HFFc6 (cell line): Measurements from ENCODE around the gene ARHGAP24. TPM values are rescaled to one million over a fixed set of nuclear protein-coding genes. Genes with fewer than 3 reads are reported as not detected.
A peak's percentile ranks its signal among the peaks of the same experiment; 100 is the strongest.

Experiments
- DNase-seq: peaks from one replicate; pipeline ENCODE4 v3.0.0-alpha.2; 2018
- H3K27ac Mint-ChIP-seq: 2 replicates; pipeline ENCODE4 v1.8.0; 2020; ENCODE audit warnings: mild to moderate bottlenecking, mixed read lengths
- H3K27me3 Mint-ChIP-seq: 2 replicates; pipeline ENCODE4 v1.8.0; 2021; ENCODE audit warnings: mild to moderate bottlenecking, moderate library complexity, mixed read lengths; ENCODE audit not compliant: insufficient read depth
- H3K36me3 Mint-ChIP-seq: 2 replicates; pipeline ENCODE4 v1.8.0; 2021; ENCODE audit warnings: low read depth, mixed read lengths
- H3K4me1 Mint-ChIP-seq: 2 replicates; pipeline ENCODE4 v1.8.0; 2020; ENCODE audit warnings: low read depth, mixed read lengths
- H3K4me3 Mint-ChIP-seq: 2 replicates; pipeline ENCODE4 v1.8.0; 2020; ENCODE audit warnings: mild to moderate bottlenecking, moderate library complexity, mixed read lengths
- H3K9me3 Mint-ChIP-seq: 2 replicates; pipeline ENCODE4 v1.8.0; 2020; ENCODE audit warnings: mild to moderate bottlenecking, mixed read lengths
- total RNA-seq, 6 experiments: library from RNA; stranded (reverse); fragmentation: NEBNext Ultra II Directional; extraction: Animal tissue kit (Norgen Biotek cat#: 25700); gene quantifications; 2 replicates in 1 of 6; 3 replicates in 5 of 6; pipeline ENCODE4 v1.2.3, GENCODE V29; 2021
- TF ChIP-seq, protein P1 (sequence below): fragments of 200-600 bp; sonication (generic); IDR thresholded peaks from 2 replicates; pipeline ENCODE4 v1.5.0; 2021; ENCODE audit warnings: antibody characterized with exemption, mild to moderate bottlenecking

ARHGAP24 gene
- total RNA-seq, 6 experiments from 2014 or later: 13.6 to 28.3 (median 15.2) TPM

- H3K27ac Mint-ChIP-seq: peak overlapping the region; percentile 2; the same call in 1 of the 2 replicates
- no peaks in the 10 kb centered on the region; the same call in 1 of the 2 replicates for H3K27me3 Mint-ChIP-seq
- no peaks in the 10 kb centered on the region for H3K36me3 Mint-ChIP-seq
- peaks cover 61% of the 10 kb centered on the region for H3K4me1 Mint-ChIP-seq
- DNase-seq: no peak
- peak overlapping the region; percentile 6; the same call in 1 of the 2 replicates for H3K4me3 Mint-ChIP-seq
- H3K9me3 Mint-ChIP-seq: no peaks in the 10 kb centered on the region
- TF ChIP-seq, protein P1, sequence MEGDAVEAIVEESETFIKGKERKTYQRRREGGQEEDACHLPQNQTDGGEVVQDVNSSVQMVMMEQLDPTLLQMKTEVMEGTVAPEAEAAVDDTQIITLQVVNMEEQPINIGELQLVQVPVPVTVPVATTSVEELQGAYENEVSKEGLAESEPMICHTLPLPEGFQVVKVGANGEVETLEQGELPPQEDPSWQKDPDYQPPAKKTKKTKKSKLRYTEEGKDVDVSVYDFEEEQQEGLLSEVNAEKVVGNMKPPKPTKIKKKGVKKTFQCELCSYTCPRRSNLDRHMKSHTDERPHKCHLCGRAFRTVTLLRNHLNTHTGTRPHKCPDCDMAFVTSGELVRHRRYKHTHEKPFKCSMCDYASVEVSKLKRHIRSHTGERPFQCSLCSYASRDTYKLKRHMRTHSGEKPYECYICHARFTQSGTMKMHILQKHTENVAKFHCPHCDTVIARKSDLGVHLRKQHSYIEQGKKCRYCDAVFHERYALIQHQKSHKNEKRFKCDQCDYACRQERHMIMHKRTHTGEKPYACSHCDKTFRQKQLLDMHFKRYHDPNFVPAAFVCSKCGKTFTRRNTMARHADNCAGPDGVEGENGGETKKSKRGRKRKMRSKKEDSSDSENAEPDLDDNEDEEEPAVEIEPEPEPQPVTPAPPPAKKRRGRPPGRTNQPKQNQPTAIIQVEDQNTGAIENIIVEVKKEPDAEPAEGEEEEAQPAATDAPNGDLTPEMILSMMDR: no peak
These were observed 284.4 kb downstream of the ARHGAP24 start for GRCh38 chr4:85759388-85759787.

DNA sequence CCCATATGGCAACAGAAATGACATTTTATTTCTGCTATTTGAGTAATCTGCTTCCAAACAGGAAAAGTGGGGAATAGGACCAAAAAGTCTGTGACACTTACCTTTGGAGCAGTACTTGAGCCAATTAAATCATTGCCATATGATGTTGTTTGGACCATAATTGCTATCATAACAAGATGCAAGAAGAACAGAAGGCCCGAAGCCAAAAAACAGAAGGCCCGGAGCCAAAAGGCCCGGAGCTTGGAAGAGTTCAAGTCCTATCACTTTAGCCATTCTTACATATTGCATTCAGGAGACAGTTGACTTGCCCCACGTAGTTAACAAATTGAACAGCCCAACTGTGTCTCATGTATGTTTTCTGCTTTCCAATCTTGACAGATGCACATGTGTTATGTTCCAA is 285.6 kb downstream of the ARHGAP24 start:
- Mint-ChIP-seq H3K27me3 (no peaks in the 10 kb centered on the region; the same call in 1 of the 2 replicates), H3K36me3 (no peaks in the 10 kb centered on the region), H3K4me3 (no peak overlapping the region; the same call in 1 of the 2 replicates), H3K9me3 (no peaks in the 10 kb centered on the region), H3K4me1 (peaks cover 70% of the 10 kb centered on the region), H3K27ac (peak overlapping the region; percentile 95; the same call in 1 of the 2 replicates)
- no peak for DNase-seq
- TF ChIP-seq, protein P1: no peak

GRCh38 chr4:85761803-85762528 is 287.0 kb downstream of the ARHGAP24 start:
- peak overlapping the region; percentile 95 for H3K27ac Mint-ChIP-seq
- peaks cover 66% of the 10 kb centered on the region for H3K4me1 Mint-ChIP-seq
- DNase-seq: peak; percentile 61
- H3K36me3 Mint-ChIP-seq: no peaks in the 10 kb centered on the region
- H3K27me3 Mint-ChIP-seq: no peaks in the 10 kb centered on the region; the same call in 1 of the 2 replicates
- H3K9me3 Mint-ChIP-seq: no peaks in the 10 kb centered on the region
- TF ChIP-seq, protein P1: no peak
- peak overlapping the region; percentile 75 for H3K4me3 Mint-ChIP-seq

DNA sequence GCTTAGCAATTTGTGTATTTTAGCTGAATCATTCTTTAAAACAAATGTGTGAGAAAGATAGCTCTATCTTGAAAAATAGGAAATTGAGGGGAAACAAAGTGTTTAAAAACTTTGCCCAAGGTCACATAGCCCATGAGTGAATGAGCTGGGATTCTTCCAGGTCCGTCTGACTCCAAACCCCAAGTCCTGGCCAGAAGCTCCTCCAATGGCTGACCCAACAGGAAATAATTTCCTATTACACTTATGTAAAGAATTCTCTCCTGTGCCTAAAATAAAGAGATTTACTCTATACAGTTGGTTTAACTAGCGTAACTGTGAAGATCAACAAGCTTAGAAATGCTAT is 287.6 kb downstream of the ARHGAP24 start:
- Mint-ChIP-seq H3K27me3 (no peaks in the 10 kb centered on the region; the same call in 1 of the 2 replicates), H3K27ac (peak overlapping the region; percentile 95), H3K4me3 (peak overlapping the region; percentile 75), H3K4me1 (peaks cover 65% of the 10 kb centered on the region), H3K9me3 (no peaks in the 10 kb centered on the region), H3K36me3 (no peaks in the 10 kb centered on the region)
- peak; percentile 82 for DNase-seq
- TF ChIP-seq, protein P1: no peak

DNA sequence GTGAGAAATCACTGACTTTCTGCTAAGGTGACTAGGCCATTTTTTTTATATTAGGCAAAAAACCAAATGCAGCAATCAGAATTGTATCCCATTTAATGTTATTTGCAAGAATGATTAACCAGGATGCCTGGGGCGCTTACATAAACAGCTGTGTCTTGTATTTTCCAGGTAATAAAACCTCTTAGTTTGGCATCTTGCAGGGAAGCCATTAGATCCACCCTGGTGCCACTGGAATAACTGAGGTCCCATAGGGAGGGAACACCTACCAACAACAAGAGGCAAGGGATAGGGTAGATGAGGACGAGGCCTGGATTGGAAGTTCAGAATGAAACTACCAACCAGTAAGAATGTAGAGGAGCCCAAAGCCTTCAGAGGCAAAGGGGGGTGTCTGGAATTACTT is 288.3 kb downstream of the ARHGAP24 start:
- H3K4me3 Mint-ChIP-seq: peak overlapping the region; percentile 22
- TF ChIP-seq, protein P1: no peak
- no peaks in the 10 kb centered on the region; the same call in 1 of the 2 replicates for H3K27me3 Mint-ChIP-seq
- H3K36me3 Mint-ChIP-seq: no peaks in the 10 kb centered on the region
- peak overlapping the region; percentile 95 for H3K27ac Mint-ChIP-seq
- H3K4me1 Mint-ChIP-seq: peaks cover 69% of the 10 kb centered on the region
- DNase-seq: no peak
- no peaks in the 10 kb centered on the region for H3K9me3 Mint-ChIP-seq
